Activated effector memory CD4-positive, alpha-beta T cell treated with Interleukin-2 at 50 U/mL for 16 hours (primary cell): ENCODE measurements around the gene GOLGA6D.
"Not testable (repeated sequence)": the region's sequence is repeated elsewhere in the genome, so short reads cannot be mapped to it uniquely, and the experiment has no call there.

Experiments used
- DNase-seq: peaks from one replicate; pipeline ENCODE4 v3.0.0-alpha.2; 2020

The GOLGA6D gene

GRCh38 chr15:75335313-75335704, 52.7 kb downstream of the GOLGA6D start:
- DNase-seq, result no peak

- peak; percentile 56 for DNase-seq
Observed at GRCh38 chr15:75335705-75336355, 53.2 kb downstream of the GOLGA6D start, which contains the start of gene COMMD4. TSS of gene COMMD4 (plus strand) at chr15:75336063. CDS start at chr15:75336090, 27 bp downstream.

GRCh38 chr15:75338661-75339240, 56.1 kb downstream of the GOLGA6D start:
- DNase-seq, result no peak

GRCh38 chr15:75339531-75340240, 57.1 kb downstream of the GOLGA6D start:
- DNase-seq, result no peak

- DNase-seq, result no peak
Observed at GRCh38 chr15:75342221-75342620, 59.6 kb downstream of the GOLGA6D start.

GRCh38 chr15:75343953-75344352, 61.3 kb downstream of the GOLGA6D start:
- DNase-seq, result not testable (repeated sequence)
